Skeletal muscle satellite cell (primary cell): Measurements from ENCODE around the gene APPBP2. TPM values are rescaled to one million over a fixed set of nuclear protein-coding genes. Genes with fewer than 3 reads are reported as not detected.

Experiments
- H3K27me3 ChIP-seq: 2 replicates; pipeline ENCODE4 v1.7.0; 2013; ENCODE audit warnings: low read length; ENCODE audit not compliant: control insufficient read depth, insufficient read depth
- H3K36me3 ChIP-seq: 2 replicates; pipeline ENCODE4 v1.7.0; 2013; ENCODE audit warnings: mild to moderate bottlenecking, control low read depth, low read length; ENCODE audit not compliant: insufficient read depth
- H3K4me1 ChIP-seq: 2 replicates; pipeline ENCODE4 v1.7.0; 2013; ENCODE audit warnings: low read length; ENCODE audit not compliant: control insufficient read depth, insufficient read depth
- H3K4me2 ChIP-seq: 2 replicates; pipeline ENCODE4 v1.7.0; 2013; ENCODE audit warnings: mild to moderate bottlenecking, low read length
- H3K4me3 ChIP-seq: 2 replicates; pipeline ENCODE4 v1.7.0; 2013; ENCODE audit warnings: low read length
- H3K9ac ChIP-seq: 2 replicates; pipeline ENCODE4 v1.7.0; 2013; ENCODE audit warnings: mild to moderate bottlenecking, low read depth, low read length, moderate library complexity
- H3K9me3 ChIP-seq: replicated peaks from 2 replicates; pipeline ENCODE4 v1.7.0; 2013; ENCODE audit warnings: mild to moderate bottlenecking, control low read depth, low read length
- total RNA-seq: library from RNA; depleted of rRNA; stranded (reverse); fragments of >200 nt; gene quantifications from 2 replicates; pipeline ENCODE4 v1.2.3, GENCODE V29; 2012; rRNA removed

APPBP2 gene
- 24.2 and 27.6 TPM in 2 replicates for total RNA-seq

GRCh38 chr17:60525685-60526514 is at the start of gene APPBP2:
Gene APPBP2 (minus strand): TSS chr17:60526242. CDS start chr17:60525931, 311 bp downstream.
- Histone ChIP-seq H3K9ac (peak within 1 kb of the TSS; percentile 98), H3K36me3 (peaks cover 5% of the 10 kb centered on the region), H3K9me3 (no peaks in the 10 kb centered on the region), H3K4me3 (peak within 1 kb of the TSS; percentile 98), H3K4me1 (peaks cover 14% of the 10 kb centered on the region), H3K4me2 (peak within 1 kb of the TSS; percentile 84), H3K27me3 (no peaks in the 10 kb centered on the region)

DNA sequence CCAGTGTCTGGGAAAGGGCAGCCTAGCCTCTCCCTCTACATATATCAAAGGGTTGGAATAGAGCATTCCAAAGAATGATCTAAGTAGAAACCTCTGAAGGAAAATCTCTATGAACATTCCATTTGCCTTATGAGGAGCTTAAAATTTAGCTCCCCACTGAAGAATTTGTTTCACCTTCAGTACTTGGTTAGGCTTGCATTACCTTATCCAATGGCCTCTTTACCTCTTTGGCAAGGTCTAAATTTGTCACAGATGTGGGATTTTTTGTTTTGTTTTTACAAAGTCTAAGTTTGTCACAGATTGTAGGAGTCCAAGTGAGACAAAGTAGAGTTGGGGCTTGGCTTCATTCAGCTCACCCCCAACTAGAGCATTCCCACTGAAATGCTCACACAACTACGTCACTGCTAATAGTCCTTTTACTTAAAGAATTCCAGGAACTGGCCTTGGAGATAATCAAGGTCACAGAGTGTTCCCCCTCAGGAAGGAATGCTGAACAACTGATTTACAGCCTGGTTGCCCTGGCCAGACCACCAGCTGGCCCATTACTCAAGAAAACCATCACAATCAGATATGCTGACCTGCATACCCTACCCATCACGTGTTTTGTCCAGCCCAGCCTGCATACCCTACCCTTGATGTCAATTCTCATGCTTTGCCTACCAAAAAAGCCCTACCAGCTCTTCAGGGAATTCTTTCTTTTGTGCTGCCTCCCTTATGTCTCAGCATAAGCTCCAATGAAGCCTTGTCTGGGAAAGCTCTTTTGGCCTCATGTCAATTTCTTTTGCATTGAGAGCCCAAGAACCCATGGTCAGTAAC is 47.4 kb upstream of the APPBP2 start:
- no peak overlapping the region for H3K9ac ChIP-seq
- H3K4me1 ChIP-seq = no peaks in the 10 kb centered on the region
- H3K36me3 ChIP-seq = no peaks in the 10 kb centered on the region
- no peaks in the 10 kb centered on the region for H3K27me3 ChIP-seq
- H3K4me3 ChIP-seq = no peak overlapping the region
- no peaks in the 10 kb centered on the region for H3K9me3 ChIP-seq
- no peak overlapping the region for H3K4me2 ChIP-seq

GRCh38 chr17:60565233-60565632 is 39.2 kb upstream of the APPBP2 start:
- no peaks in the 10 kb centered on the region for H3K27me3 ChIP-seq
- no peak overlapping the region for H3K9ac ChIP-seq
- H3K4me3 ChIP-seq = no peak overlapping the region
- H3K4me2 ChIP-seq = no peak overlapping the region
- no peaks in the 10 kb centered on the region for H3K36me3 ChIP-seq
- no peaks in the 10 kb centered on the region for H3K4me1 ChIP-seq
- no peaks in the 10 kb centered on the region for H3K9me3 ChIP-seq

- H3K36me3 ChIP-seq = no peaks in the 10 kb centered on the region
Measured at GRCh38 chr17:60563743-60564142, 37.7 kb upstream of the APPBP2 start.

GRCh38 chr17:60562421-60562820 is 36.4 kb upstream of the APPBP2 start:
- no peaks in the 10 kb centered on the region for H3K27me3 ChIP-seq
- H3K4me1 ChIP-seq = no peaks in the 10 kb centered on the region
- no peak overlapping the region for H3K9ac ChIP-seq
- no peaks in the 10 kb centered on the region for H3K9me3 ChIP-seq
- no peak overlapping the region for H3K4me2 ChIP-seq
- H3K4me3 ChIP-seq = no peak overlapping the region
- no peaks in the 10 kb centered on the region for H3K36me3 ChIP-seq

More at GRCh38 chr17:60563743-60564142, 37.7 kb upstream of the APPBP2 start:
- Histone ChIP-seq H3K4me2 (no peak overlapping the region), H3K4me3 (no peak overlapping the region), H3K27me3 (no peaks in the 10 kb centered on the region), H3K9ac (no peak overlapping the region), H3K9me3 (no peaks in the 10 kb centered on the region), H3K4me1 (no peaks in the 10 kb centered on the region)

DNA sequence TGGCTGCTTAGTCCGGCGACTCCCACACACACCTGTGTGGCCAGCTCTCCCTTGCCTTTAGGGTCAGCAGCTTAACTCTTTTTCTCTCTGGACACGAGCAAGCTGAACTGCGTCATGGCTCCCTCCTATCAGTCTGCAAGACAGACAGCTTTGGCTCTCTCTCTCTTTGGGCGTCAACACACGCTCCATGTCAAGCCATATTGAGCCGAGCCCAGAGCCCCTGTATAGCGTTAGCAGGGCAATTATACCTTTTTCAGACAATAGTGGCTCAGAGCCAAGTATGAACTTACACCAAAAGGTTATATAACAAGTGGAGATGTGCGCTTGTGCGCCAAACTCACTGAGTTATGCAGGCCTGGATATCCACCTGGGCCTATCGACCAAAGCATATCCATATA is 34.8 kb upstream of the APPBP2 start:
- Histone ChIP-seq H3K27me3 (no peaks in the 10 kb centered on the region), H3K4me3 (no peak overlapping the region), H3K4me1 (no peaks in the 10 kb centered on the region), H3K9me3 (no peaks in the 10 kb centered on the region), H3K9ac (no peak overlapping the region), H3K4me2 (no peak overlapping the region), H3K36me3 (no peaks in the 10 kb centered on the region)

DNA sequence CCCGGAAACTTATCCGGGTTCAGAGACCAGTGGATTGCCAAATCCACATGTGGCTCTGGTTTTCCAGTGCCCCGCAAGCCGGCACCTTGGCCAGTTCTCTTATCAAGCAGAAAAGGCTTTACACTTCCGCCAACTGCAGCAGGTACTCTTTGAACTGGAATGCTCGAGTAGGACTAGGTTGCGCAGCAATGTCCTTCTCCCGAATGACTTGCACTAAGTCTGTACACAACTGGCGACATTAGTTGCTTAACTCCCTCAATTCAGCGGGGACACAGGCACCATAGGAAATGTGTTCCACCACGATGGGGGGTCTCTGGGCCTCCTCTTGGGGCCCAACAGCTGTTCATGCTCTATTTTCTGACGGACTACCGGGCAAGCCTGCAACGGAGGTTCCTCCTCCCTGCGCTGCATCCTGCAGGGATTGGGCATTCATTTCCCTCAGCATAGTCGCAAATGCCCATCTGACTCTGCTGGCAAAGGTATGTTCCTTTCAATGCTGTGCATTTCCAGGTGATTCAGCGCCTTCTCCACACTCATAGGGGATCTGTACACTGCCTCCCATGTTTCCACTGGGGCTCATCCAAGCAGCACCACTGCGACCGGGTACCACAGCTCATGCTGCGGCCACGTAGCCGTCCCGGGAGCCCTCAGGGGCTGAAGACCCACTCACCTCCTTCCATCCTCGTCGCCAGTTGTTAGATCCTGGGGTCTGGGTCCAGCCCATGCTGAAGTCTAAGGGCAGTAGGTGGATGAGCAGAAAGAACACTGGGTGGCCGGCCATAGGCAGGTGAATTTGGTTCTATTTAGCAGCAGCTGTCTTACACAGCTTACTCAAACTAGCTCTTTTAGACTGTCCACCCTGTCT is 34.2 kb upstream of the APPBP2 start:
- Histone ChIP-seq H3K4me1 (no peaks in the 10 kb centered on the region), H3K9me3 (no peaks in the 10 kb centered on the region), H3K4me2 (no peak overlapping the region), H3K36me3 (no peaks in the 10 kb centered on the region), H3K27me3 (no peaks in the 10 kb centered on the region), H3K4me3 (no peak overlapping the region), H3K9ac (no peak overlapping the region)

DNA sequence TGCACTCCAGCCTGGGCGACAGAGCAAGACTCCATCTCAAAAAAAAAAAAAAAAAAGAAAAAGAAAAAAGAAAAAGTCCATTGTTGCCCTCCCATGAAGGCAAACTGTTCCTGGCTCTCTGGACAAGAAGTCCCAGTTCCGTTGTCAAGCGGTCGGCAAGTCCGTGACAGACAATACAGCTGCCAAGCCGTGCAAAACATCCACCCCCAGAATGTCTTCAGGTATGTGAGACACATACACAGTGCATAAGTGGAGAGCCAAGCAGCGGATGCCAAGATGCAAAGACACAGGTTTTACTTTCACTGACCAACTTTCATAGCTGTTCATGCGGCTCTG is 33.6 kb upstream of the APPBP2 start:
- Histone ChIP-seq H3K4me2 (no peak overlapping the region), H3K9me3 (no peaks in the 10 kb centered on the region), H3K9ac (no peak overlapping the region), H3K4me1 (no peaks in the 10 kb centered on the region), H3K36me3 (no peaks in the 10 kb centered on the region), H3K4me3 (no peak overlapping the region), H3K27me3 (no peaks in the 10 kb centered on the region)

GRCh38 chr17:60557805-60558204 is 31.8 kb upstream of the APPBP2 start:
- H3K4me3 ChIP-seq = no peak overlapping the region
- H3K36me3 ChIP-seq = no peaks in the 10 kb centered on the region
- H3K27me3 ChIP-seq = no peaks in the 10 kb centered on the region
- H3K4me1 ChIP-seq = no peaks in the 10 kb centered on the region
- H3K9ac ChIP-seq = no peak overlapping the region
- H3K9me3 ChIP-seq = no peaks in the 10 kb centered on the region
- no peak overlapping the region for H3K4me2 ChIP-seq

DNA sequence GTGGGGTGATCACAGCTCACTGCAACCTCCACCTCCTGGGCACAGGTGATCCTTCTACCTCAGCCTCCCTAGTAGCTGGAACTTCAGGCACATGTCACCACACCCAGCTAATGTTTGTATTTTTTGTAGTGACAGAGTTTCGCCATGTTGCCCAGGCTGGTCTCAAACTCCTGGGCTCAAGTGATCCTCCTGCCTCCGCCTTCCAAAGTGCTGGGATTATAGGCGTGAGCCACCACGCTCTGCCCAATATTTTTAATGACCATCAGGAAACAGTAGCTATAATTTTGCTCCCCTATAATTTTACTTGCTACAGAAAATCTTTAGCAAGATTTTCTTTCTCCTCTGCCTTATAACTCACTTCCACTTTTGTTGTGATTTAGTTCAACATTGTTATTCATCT is 29.7 kb upstream of the APPBP2 start:
- Histone ChIP-seq H3K4me1 (no peaks in the 10 kb centered on the region), H3K27me3 (no peaks in the 10 kb centered on the region), H3K9ac (no peak overlapping the region), H3K4me3 (no peak overlapping the region), H3K4me2 (no peak overlapping the region), H3K36me3 (no peaks in the 10 kb centered on the region), H3K9me3 (no peaks in the 10 kb centered on the region)

DNA sequence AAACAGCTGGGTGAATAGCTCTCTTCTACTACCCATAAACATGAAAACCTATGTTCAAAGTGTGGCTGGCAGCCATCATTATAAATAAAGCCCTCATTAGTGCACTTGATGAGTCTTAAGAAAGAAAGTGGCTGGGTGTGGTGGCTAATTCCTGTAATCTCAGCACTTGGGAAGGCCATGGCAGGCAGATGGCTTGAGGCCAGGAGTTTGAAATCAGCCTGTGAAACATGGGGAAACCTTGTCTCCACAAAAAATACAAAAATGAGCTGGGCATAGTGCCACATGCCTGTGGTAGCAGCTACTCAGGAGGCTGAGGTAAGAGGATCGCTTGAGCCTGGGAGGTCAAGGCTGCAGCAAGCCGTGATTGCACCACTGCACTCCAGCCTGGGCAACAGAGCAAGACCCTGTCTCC is 28.3 kb upstream of the APPBP2 start:
- H3K9me3 ChIP-seq = no peaks in the 10 kb centered on the region
- H3K4me2 ChIP-seq = no peak overlapping the region
- no peaks in the 10 kb centered on the region for H3K4me1 ChIP-seq
- no peaks in the 10 kb centered on the region for H3K36me3 ChIP-seq
- H3K9ac ChIP-seq = no peak overlapping the region
- H3K4me3 ChIP-seq = no peak overlapping the region
- H3K27me3 ChIP-seq = no peaks in the 10 kb centered on the region
